ENCODE data around the gene TRPV6. TPM values are rescaled to one million over a fixed set of nuclear protein-coding genes. Genes with fewer than 3 reads are reported as not detected.

Gene TRPV6
- polyA plus RNA-seq, 1 experiment = not detected

DNA sequence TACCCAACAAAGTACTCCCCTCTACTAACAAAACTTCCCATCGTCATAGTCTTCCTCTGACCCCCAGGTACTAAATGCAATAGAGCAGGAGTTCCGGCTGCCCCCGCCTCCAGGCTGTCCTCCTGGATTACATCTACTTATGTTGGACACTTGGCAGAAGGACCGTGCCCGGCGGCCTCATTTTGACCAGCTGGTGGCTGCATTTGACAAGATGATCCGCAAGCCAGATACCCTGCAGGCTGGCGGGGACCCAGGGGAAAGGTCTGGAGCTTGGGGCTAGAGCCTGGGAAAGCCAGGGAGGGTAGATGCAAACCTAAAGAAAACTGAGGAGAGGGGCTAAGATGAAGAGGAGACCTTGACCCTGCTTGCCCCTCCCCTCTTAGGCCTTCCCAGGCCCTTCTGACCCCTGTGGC, 15.4 kb downstream of the TRPV6 start:
- no peaks in the 10 kb centered on the region; the same call in 1 of the 2 replicates for H3K36me3 ChIP-seq (ENCODE audit: control insufficient read depth, insufficient read depth, low read length)
- no peaks in the 10 kb centered on the region for H3K27me3 ChIP-seq (ENCODE audit: control insufficient read depth, insufficient read depth, low read length)
- DNase-seq (ENCODE audit: low read depth) = no peak
- ChIA-PET CTCF (no interaction called here), POLR2A (no interaction called here)
- H3K4me3 ChIP-seq (ENCODE audit: low read depth, low read length) = no peak overlapping the region
- TF ChIP-seq, protein P1, sequence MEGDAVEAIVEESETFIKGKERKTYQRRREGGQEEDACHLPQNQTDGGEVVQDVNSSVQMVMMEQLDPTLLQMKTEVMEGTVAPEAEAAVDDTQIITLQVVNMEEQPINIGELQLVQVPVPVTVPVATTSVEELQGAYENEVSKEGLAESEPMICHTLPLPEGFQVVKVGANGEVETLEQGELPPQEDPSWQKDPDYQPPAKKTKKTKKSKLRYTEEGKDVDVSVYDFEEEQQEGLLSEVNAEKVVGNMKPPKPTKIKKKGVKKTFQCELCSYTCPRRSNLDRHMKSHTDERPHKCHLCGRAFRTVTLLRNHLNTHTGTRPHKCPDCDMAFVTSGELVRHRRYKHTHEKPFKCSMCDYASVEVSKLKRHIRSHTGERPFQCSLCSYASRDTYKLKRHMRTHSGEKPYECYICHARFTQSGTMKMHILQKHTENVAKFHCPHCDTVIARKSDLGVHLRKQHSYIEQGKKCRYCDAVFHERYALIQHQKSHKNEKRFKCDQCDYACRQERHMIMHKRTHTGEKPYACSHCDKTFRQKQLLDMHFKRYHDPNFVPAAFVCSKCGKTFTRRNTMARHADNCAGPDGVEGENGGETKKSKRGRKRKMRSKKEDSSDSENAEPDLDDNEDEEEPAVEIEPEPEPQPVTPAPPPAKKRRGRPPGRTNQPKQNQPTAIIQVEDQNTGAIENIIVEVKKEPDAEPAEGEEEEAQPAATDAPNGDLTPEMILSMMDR (IDR thresholded peaks at IDR 0.05; ENCODE audit: insufficient read depth, low read depth, low read length) = no peak

GRCh38 chr7:142869434-142869833, 16.1 kb downstream of the TRPV6 start:
- TF ChIP-seq, protein P1 (IDR thresholded peaks at IDR 0.05; ENCODE audit: insufficient read depth, low read depth, low read length) = no peak
- ChIA-PET CTCF (no interaction called here), POLR2A (no interaction called here)
- Histone ChIP-seq H3K27me3 (ENCODE audit: control insufficient read depth, insufficient read depth, low read length) (no peaks in the 10 kb centered on the region), H3K4me3 (ENCODE audit: low read depth, low read length) (no peak overlapping the region), H3K36me3 (ENCODE audit: control insufficient read depth, insufficient read depth, low read length) (no peaks in the 10 kb centered on the region; the same call in 1 of the 2 replicates)
- no peak for DNase-seq (ENCODE audit: low read depth)

DNA sequence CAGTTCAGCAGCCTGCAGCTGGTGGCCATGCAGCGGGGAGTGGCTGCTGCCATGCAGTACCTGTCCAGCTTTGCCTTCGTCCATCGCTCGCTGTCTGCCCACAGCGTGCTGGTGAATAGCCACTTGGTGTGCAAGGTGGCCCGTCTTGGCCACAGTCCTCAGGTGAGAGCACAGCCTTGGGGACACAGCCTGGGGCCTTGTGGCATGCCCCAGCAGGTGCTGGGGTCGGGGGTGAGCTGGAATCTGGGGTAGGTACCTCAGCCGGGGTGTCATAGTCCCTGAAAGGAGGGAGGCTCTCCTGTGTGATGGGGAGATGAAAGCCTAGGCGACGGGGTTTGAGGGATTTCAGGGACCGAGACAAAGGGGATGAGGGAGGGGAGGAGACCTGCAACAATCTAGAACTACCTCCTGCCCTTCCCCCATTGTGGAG, 16.5 kb downstream of the TRPV6 start:
- Histone ChIP-seq H3K27me3 (ENCODE audit: control insufficient read depth, insufficient read depth, low read length) (no peaks in the 10 kb centered on the region), H3K36me3 (ENCODE audit: control insufficient read depth, insufficient read depth, low read length) (no peaks in the 10 kb centered on the region; the same call in 1 of the 2 replicates), H3K4me3 (ENCODE audit: low read depth, low read length) (no peak overlapping the region)
- ChIA-PET POLR2A (no interaction called here), CTCF (no interaction called here)
- DNase-seq (ENCODE audit: low read depth) = no peak
- TF ChIP-seq, protein P1 (IDR thresholded peaks at IDR 0.05; ENCODE audit: insufficient read depth, low read depth, low read length) = no peak

GRCh38 chr7:142868188-142868985, 17.2 kb downstream of the TRPV6 start:
- Histone ChIP-seq H3K4me3 (ENCODE audit: low read depth, low read length) (no peak overlapping the region), H3K27me3 (ENCODE audit: control insufficient read depth, insufficient read depth, low read length) (no peaks in the 10 kb centered on the region), H3K36me3 (ENCODE audit: control insufficient read depth, insufficient read depth, low read length) (no peaks in the 10 kb centered on the region; the same call in 1 of the 2 replicates)
- ChIA-PET CTCF (interaction anchor here (1.9 kb wide), 1 partner anchor 17 kb away, joined by 8 read pairs; no protein-coding TSS in a partner anchor), POLR2A (no interaction called here)
- TF ChIP-seq, protein P1 (IDR thresholded peaks at IDR 0.05; ENCODE audit: insufficient read depth, low read depth, low read length) = no peak
- no peak for DNase-seq (ENCODE audit: low read depth)

- CTCF ChIA-PET = interaction anchor here (0.6 to 1.9 kb wide), 5 partner anchors 13 to 332 kb away, joined by 3 to 8 read pairs (median 3); no protein-coding TSS in a partner anchor
- Histone ChIP-seq H3K36me3 (ENCODE audit: control insufficient read depth, insufficient read depth, low read length) (no peaks in the 10 kb centered on the region; the same call in 1 of the 2 replicates), H3K4me3 (ENCODE audit: low read depth, low read length) (no peak overlapping the region), H3K27me3 (ENCODE audit: control insufficient read depth, insufficient read depth, low read length) (no peaks in the 10 kb centered on the region; the same call in 1 of the 2 replicates)
- TF ChIP-seq, protein P1 (IDR thresholded peaks at IDR 0.05; ENCODE audit: insufficient read depth, low read depth, low read length) = no peak
- POLR2A ChIA-PET = no interaction called here
- no peak for DNase-seq (ENCODE audit: low read depth)
Observed at GRCh38 chr7:142867398-142868187, 18.0 kb downstream of the TRPV6 start.
